GM20000 (cell line): ENCODE measurements around the gene RALGAPA2.

ENCODE experiments used
- DNase-seq: peaks from one replicate; pipeline ENCODE4 v3.0.0; 2012; ENCODE audit warnings: low spot score
- CTCF ChIP-seq: IDR thresholded peaks from 2 replicates; pipeline ENCODE4 v1.5.1; 2012; ENCODE audit warnings: mild to moderate bottlenecking, control low read depth; ENCODE audit errors: extremely low read depth, missing control alignments

Gene RALGAPA2

GRCh38 chr20:20529597-20529996, 182.8 kb downstream of the RALGAPA2 start:
- no peak for TF ChIP-seq CTCF

GRCh38 chr20:20528861-20529260, 183.6 kb downstream of the RALGAPA2 start:
- DNase-seq, result no peak
- TF ChIP-seq CTCF, result no peak

More at GRCh38 chr20:20529597-20529996, 182.8 kb downstream of the RALGAPA2 start:
- no peak for DNase-seq

- DNase-seq, result no peak
Measured at GRCh38 chr20:20527661-20528060, 184.8 kb downstream of the RALGAPA2 start.

GRCh38 chr20:20525756-20526155, 186.7 kb downstream of the RALGAPA2 start:
- no peak for TF ChIP-seq CTCF
- no peak for DNase-seq

More at GRCh38 chr20:20527661-20528060, 184.8 kb downstream of the RALGAPA2 start:
- TF ChIP-seq CTCF, result no peak

GRCh38 chr20:20525214-20525613, 187.2 kb downstream of the RALGAPA2 start:
- DNase-seq, result no peak
- no peak for TF ChIP-seq CTCF

- no peak for DNase-seq
- TF ChIP-seq CTCF, result no peak
Measured at GRCh38 chr20:20524756-20525155, 187.7 kb downstream of the RALGAPA2 start.

- no peak for TF ChIP-seq CTCF
- DNase-seq, result no peak
Measured at GRCh38 chr20:20521736-20522135, 190.7 kb downstream of the RALGAPA2 start.
